Measurements from ENCODE around the gene NAGK.

The NAGK gene

GRCh38 chr2:71117063-71117462 is 48.6 kb downstream of the NAGK start:
- DNase-seq = no peak

GRCh38 chr2:71120195-71120594 is 51.7 kb downstream of the NAGK start:
- no peak for DNase-seq

GRCh38 chr2:71121479-71121878 is 53.0 kb downstream of the NAGK start:
- DNase-seq = no peak

- no peak for DNase-seq
These were observed 54.2 kb downstream of the NAGK start for GRCh38 chr2:71122387-71123298.

- no peak for DNase-seq
These were observed 57.3 kb downstream of the NAGK start for GRCh38 chr2:71125506-71126294.

- no peak for DNase-seq
These were observed 58.5 kb downstream of the NAGK start for GRCh38 chr2:71126957-71127356.
